H1 (cell line): ENCODE measurements around the gene POLR3C. TPM values are rescaled to one million over a fixed set of nuclear protein-coding genes. Genes with fewer than 3 reads are reported as not detected.

Experiments used
- BACH1 ChIP-seq: IDR thresholded peaks from 2 replicates; pipeline ENCODE4 v1.6.1; 2012; ENCODE audit warnings: low read length, improper control_type of control experiment
- BRCA1 ChIP-seq: IDR thresholded peaks from 2 replicates; pipeline ENCODE4 v1.6.1; 2012; ENCODE audit warnings: low read depth, low read length, improper control_type of control experiment
- CEBPB ChIP-seq: IDR thresholded peaks from 2 replicates; pipeline ENCODE4 v1.6.1; 2012; ENCODE audit warnings: low read depth, low read length
- CREB1 ChIP-seq: IDR thresholded peaks from 2 replicates; pipeline ENCODE4 v1.6.1; 2012; ENCODE audit warnings: inconsistent platforms
- EGR1 ChIP-seq: IDR thresholded peaks from 2 replicates; pipeline ENCODE4 v1.6.1; 2011; ENCODE audit warnings: low read depth, low read length, borderline replicate concordance
- EP300 ChIP-seq, 2 experiments: IDR thresholded peaks; 1 replicate in 1 of 2; 2 replicates in 1 of 2; pipeline ENCODE4 v1.6.1; 2011 to 2012; ENCODE audit warnings: low read depth in 2 of 2, low read length in 2 of 2, mild to moderate bottlenecking in 2 of 2, borderline replicate concordance in 1 of 2, inconsistent platforms in 1 of 2, moderate library complexity in 1 of 2
- GABPA ChIP-seq: IDR thresholded peaks from 2 replicates; pipeline ENCODE4 v1.6.1; 2011; ENCODE audit warnings: mild to moderate bottlenecking, low read length, moderate library complexity, borderline replicate concordance; ENCODE audit not compliant: insufficient read depth
- KDM4A ChIP-seq: IDR thresholded peaks from one replicate; pipeline ENCODE4 v1.7.1; 2012; ENCODE audit warnings: low read depth, mild to moderate bottlenecking, moderate library complexity, low read length, inconsistent platforms; ENCODE audit not compliant: severe bottlenecking
- KDM5A ChIP-seq: fragments of 200-600 bp; IDR thresholded peaks from 2 replicates; pipeline ENCODE4 v1.7.1; 2012; ENCODE audit warnings: mild to moderate bottlenecking, low read length, inconsistent platforms, mixed read lengths
- MAX ChIP-seq: IDR thresholded peaks from 2 replicates; pipeline ENCODE4 v1.6.1; 2012; ENCODE audit warnings: inconsistent platforms
- NANOG ChIP-seq: IDR thresholded peaks from 2 replicates; pipeline ENCODE4 v1.6.1; 2011; ENCODE audit warnings: low read length, low read depth, mild to moderate bottlenecking, inconsistent platforms; ENCODE audit not compliant: insufficient read depth, poor library complexity, severe bottlenecking
- POLR2AphosphoS5 ChIP-seq: IDR thresholded peaks from 2 replicates; pipeline ENCODE4 v1.6.1; 2011; ENCODE audit warnings: low read depth, low read length
- RAD21 ChIP-seq, 2 experiments: IDR thresholded peaks in 1 of 2; conservative IDR thresholded peaks in 1 of 2; 2 replicates each; pipeline ENCODE4 v1.6.1; 2011; ENCODE audit warnings: low read depth in 2 of 2, low read length in 2 of 2, improper control_type of control experiment in 1 of 2, inconsistent platforms in 1 of 2, mild to moderate bottlenecking in 1 of 2, moderate library complexity in 1 of 2
- RFX5 ChIP-seq: IDR thresholded peaks from 2 replicates; pipeline ENCODE4 v1.6.1; 2011; ENCODE audit warnings: low read depth, low read length, improper control_type of control experiment, borderline replicate concordance
- RXRA ChIP-seq: IDR thresholded peaks from 2 replicates; pipeline ENCODE4 v1.6.1; 2011; ENCODE audit warnings: low read depth, mild to moderate bottlenecking, low read length, moderate library complexity; ENCODE audit not compliant: insufficient read depth
- SIX5 ChIP-seq: IDR thresholded peaks from 2 replicates; pipeline ENCODE4 v1.6.1; 2011; ENCODE audit warnings: mild to moderate bottlenecking, low read depth, low read length
- SP4 ChIP-seq: IDR thresholded peaks from 2 replicates; pipeline ENCODE4 v1.6.1; 2012; ENCODE audit warnings: low read length, inconsistent platforms
- SUZ12 ChIP-seq: fragments of 200-600 bp; sonication (generic); IDR thresholded peaks from 2 replicates; pipeline ENCODE4 v1.6.1; 2012; ENCODE audit warnings: mild to moderate bottlenecking, inconsistent platforms, low read length, moderate library complexity, mixed read lengths
- TAF7 ChIP-seq: optimal IDR thresholded peaks from 2 replicates; pipeline ENCODE3; 2011; ENCODE audit warnings: low read depth, mild to moderate bottlenecking, inconsistent platforms, low read length, moderate library complexity, borderline replicate concordance
- USF2 ChIP-seq: IDR thresholded peaks from 2 replicates; pipeline ENCODE4 v1.6.1; 2011; ENCODE audit warnings: low read length, improper control_type of control experiment
- YY1 ChIP-seq: IDR thresholded peaks from 2 replicates; pipeline ENCODE4 v1.6.1; 2011; ENCODE audit warnings: low read depth, mild to moderate bottlenecking, low read length
- ZNF274 ChIP-seq: IDR thresholded peaks from 2 replicates; pipeline ENCODE4 v1.7.0; 2012; ENCODE audit warnings: low read length, borderline replicate concordance; ENCODE audit errors: extremely low read depth
- polyA plus RNA-seq, 7 experiments: library from polyadenylated mRNA; depleted of rRNA in 3 of 7; stranded (reverse) in 5 of 7; unstranded in 2 of 7; fragments of >200 nt in 5 of 7; fragments of 200-250 nt in 2 of 7; gene quantifications; 1 replicate in 5 of 7; 2 replicates in 1 of 7; 4 replicates in 1 of 7; pipeline versions ENCODE4 v1.2.1 to v1.2.3, GENCODE V29; 2011 to 2013; ENCODE audit warnings: missing spikeins in 2 of 7, mixed read lengths in 2 of 7
- total RNA-seq: library from RNA; stranded (reverse); fragmentation: NEBNext Ultra II Directional; extraction: Animal tissue kit (Norgen Biotek cat#: 25700); gene quantifications from 2 replicates; pipeline ENCODE4 v1.2.1, GENCODE V29; 2021

Gene POLR3C
- total and polyA plus RNA-seq, 2 of the 8 experiments (the other 6 are each of a cell fraction or from before 2014, with no cell fraction given): 26.8 TPM

DNA sequence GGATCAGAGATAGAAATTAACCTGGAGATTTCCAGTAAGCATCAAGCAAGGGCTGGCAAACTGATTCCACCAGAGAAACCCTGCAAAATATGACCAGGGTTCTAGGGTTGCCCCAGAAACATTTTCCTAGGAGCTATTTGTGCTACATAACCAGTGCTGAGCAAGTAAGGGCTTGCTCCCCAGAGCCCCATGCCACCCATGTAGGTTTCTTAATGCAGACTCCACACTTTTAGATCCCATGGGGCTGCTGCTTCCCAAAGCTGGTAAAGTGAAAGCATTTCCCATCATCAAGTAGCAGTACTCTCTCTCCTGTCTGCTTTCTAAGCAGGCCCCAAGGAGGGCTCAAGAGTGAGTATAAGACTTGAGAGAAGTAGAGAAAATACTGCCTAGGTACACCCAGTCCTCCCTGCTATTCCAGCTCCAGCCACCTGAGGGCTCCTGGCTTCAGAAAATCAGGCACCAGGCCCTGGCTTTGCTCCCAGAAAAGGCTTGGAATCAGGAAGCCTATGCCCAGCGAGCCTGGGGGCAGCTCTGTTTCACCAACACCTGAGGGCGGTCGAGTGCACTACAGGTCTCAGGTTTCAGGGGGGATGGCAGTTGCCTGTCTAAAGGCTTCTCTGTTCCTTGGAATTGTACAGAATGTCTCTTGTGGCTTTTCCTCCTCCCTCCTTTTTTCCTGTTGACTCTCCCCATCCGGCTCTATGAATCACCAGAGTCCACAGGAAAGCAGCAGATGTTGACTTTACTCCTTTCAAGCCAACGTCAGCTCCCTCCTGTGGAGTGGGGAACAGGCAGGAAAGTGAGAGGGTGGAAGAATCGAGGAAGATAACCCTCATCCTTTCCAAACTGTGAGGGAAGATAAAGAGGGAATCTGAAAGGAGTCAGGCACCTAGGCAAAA is 67.8 kb downstream of the POLR3C start (continued):
- no peak for TF ChIP-seq NANOG
- no peak for TF ChIP-seq CREB1
- peak; percentile 5; the same call in 1 of the 2 replicates for TF ChIP-seq BRCA1
- no peak for TF ChIP-seq SP4
- no peak for TF ChIP-seq KDM5A
- no peak for TF ChIP-seq RXRA
- peak; percentile 96 to 99 for TF ChIP-seq RAD21 (IDR thresholded peaks at IDR 0.05 in 1 of 2, conservative IDR thresholded peaks at IDR 0.05 in 1 of 2; ENCODE audit: low read depth in 2 of 2, low read length in 2 of 2)
- no peak for TF ChIP-seq POLR2AphosphoS5
- no peak for TF ChIP-seq GABPA
- no peak for TF ChIP-seq TAF7
- peak; percentile 55 for TF ChIP-seq SIX5
- no peak for TF ChIP-seq MAX
- TF ChIP-seq RFX5: no peak
- no peak for TF ChIP-seq BACH1
- no peak for TF ChIP-seq ZNF274
- no peak for TF ChIP-seq SUZ12
- TF ChIP-seq KDM4A: no peak
- no peak for TF ChIP-seq CEBPB
- peak; percentile 10; the same call in 1 of the 2 replicates for TF ChIP-seq USF2
- no peak for TF ChIP-seq EGR1
- peak; percentile 52; the same call in 1 of the 2 replicates for TF ChIP-seq YY1
- no peak for TF ChIP-seq EP300 (IDR thresholded peaks at IDR 0.05; ENCODE audit: borderline replicate concordance in 1 of 2, low read depth in 2 of 2, low read length in 2 of 2)
